SK-N-SH treated with all-trans-retinoic acid at 6 μM for 48 hours (cell line): ENCODE data around the gene PNPO.

Experiments
- ARNTL ChIP-seq: fragments of 450-650 bp; formaldehyde crosslinking; IDR thresholded peaks from 2 replicates; pipeline ENCODE4 v1.5.0; 2020; ENCODE audit warnings: low read depth, mild to moderate bottlenecking, moderate library complexity, borderline replicate concordance
- CSDC2 ChIP-seq: fragments of 250-450 bp; sonication (Bioruptor Pico); IDR thresholded peaks from 2 replicates; pipeline ENCODE4 v1.5.0; 2020; ENCODE audit warnings: mild to moderate bottlenecking, moderate library complexity
- CSRNP3 ChIP-seq: fragments of 250-450 bp; sonication (Bioruptor Pico); IDR thresholded peaks from 2 replicates; pipeline ENCODE4 v1.5.1; 2021; ENCODE audit warnings: mild to moderate bottlenecking, moderate library complexity
- ESRRG ChIP-seq: fragments of 250-450 bp; sonication (Bioruptor Pico); IDR thresholded peaks from 2 replicates; pipeline ENCODE4 v1.6.1; 2021; ENCODE audit warnings: mild to moderate bottlenecking
- ISL1 ChIP-seq: fragments of 250-450 bp; sonication (Bioruptor Pico); IDR thresholded peaks from 2 replicates; pipeline ENCODE4 v2.1.2; 2022; ENCODE audit warnings: mild to moderate bottlenecking, moderate library complexity
- OSR1 ChIP-seq: fragments of 250-450 bp; sonication (Bioruptor Pico); IDR thresholded peaks from 2 replicates; pipeline ENCODE4 v1.8.0; 2022; ENCODE audit warnings: moderate library complexity, mild to moderate bottlenecking, inconsistent platforms
- PPARA ChIP-seq: fragments of 250-450 bp; sonication (Bioruptor Pico); IDR thresholded peaks from 2 replicates; pipeline ENCODE4 v1.5.0; 2020; ENCODE audit warnings: mild to moderate bottlenecking, borderline replicate concordance
- RARB ChIP-seq: fragments of 250-450 bp; sonication (Bioruptor Pico); IDR thresholded peaks from 2 replicates; pipeline ENCODE4 v1.8.0; 2021; ENCODE audit warnings: mild to moderate bottlenecking, moderate library complexity
- SNAI2 ChIP-seq: fragments of 250-450 bp; sonication (Bioruptor Pico); IDR thresholded peaks from 2 replicates; pipeline ENCODE4 v1.5.0; 2020; ENCODE audit warnings: mild to moderate bottlenecking, moderate library complexity
- TOX ChIP-seq: fragments of 250-450 bp; sonication (Bioruptor Pico); IDR thresholded peaks from 2 replicates; pipeline ENCODE4 v1.8.0; 2021; ENCODE audit warnings: mild to moderate bottlenecking, moderate library complexity, borderline replicate concordance
- ZFP30 ChIP-seq: fragments of 450-650 bp; formaldehyde crosslinking; IDR thresholded peaks from 2 replicates; pipeline ENCODE4 v1.5.0; 2022; ENCODE audit warnings: mild to moderate bottlenecking, moderate library complexity
- ZNF8 ChIP-seq: fragments of 450-650 bp; formaldehyde crosslinking; IDR thresholded peaks from 2 replicates; pipeline ENCODE4 v1.5.0; 2020; ENCODE audit warnings: mild to moderate bottlenecking, moderate library complexity

DNA sequence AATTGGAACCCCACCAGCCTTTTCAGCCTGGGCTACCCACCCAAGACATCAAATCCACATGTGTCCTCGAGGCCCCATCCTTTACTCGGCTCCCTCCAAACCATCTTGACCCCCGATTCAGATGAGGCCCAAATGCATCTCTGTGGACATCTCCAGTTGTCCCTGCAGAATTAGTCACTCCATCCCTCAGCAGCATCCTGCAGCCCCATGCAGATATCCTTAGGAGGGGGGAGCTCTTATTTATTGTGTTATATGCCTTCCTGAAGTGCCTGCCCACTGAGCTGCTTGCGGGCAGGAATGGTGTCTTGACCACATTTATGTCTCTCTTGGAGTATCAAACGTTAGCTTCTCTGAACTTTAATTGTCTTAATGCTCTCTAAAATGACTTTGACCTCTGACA is 45.1 kb downstream of the PNPO start:
- TF ChIP-seq CSDC2 (CRISPR knock-in tag) (no peak), ESRRG (CRISPR knock-in tag) (no peak), ARNTL (CRISPR knock-in tag) (no peak), PPARA (CRISPR knock-in tag) (no peak), RARB (no peak), CSRNP3 (CRISPR knock-in tag) (no peak), OSR1 (CRISPR knock-in tag) (no peak), ZNF8 (CRISPR knock-in tag) (no peak), TOX (no peak), ZFP30 (CRISPR knock-in tag) (no peak), ISL1 (CRISPR knock-in tag) (no peak), SNAI2 (CRISPR knock-in tag) (no peak)
